Measurements from ENCODE around the gene PCDHGB1.
"Not testable (repeated sequence)": the region's sequence is repeated elsewhere in the genome, so short reads cannot be mapped to it uniquely, and the experiment has no call there.

PCDHGB1 gene

GRCh38 chr5:141349917-141350619 lies at the start of gene PCDHGB1:
PCDHGB1 (plus strand) TSS chr5:141350099; CDS start chr5:141350261, 162 bp downstream.
- TF ChIP-seq ZFX (IDR thresholded peaks at IDR 0.05; ENCODE audit: borderline replicate concordance) (no peak), CTCF (IDR thresholded peaks at IDR 0.05) (peak; percentile 88)
- 0 out of 2 replicates have a peak within 1 kb of the TSS, but pooled peaks have one; percentile 37 for H3K27ac ChIP-seq

- TF ChIP-seq CTCF (IDR thresholded peaks at IDR 0.05) (no peak), ZFX (IDR thresholded peaks at IDR 0.05; ENCODE audit: borderline replicate concordance) (no peak)
- H3K27ac ChIP-seq = no peak within 1 kb of the TSS
Observed at GRCh38 chr5:141303756-141304155, 46.1 kb upstream of the PCDHGB1 start, which contains the start of gene SLC25A2. SLC25A2 (minus strand) TSS chr5:141304049; CDS start chr5:141303865, 184 bp downstream.

GRCh38 chr5:141306630-141307029 lies 43.3 kb upstream of the PCDHGB1 start:
- H3K27ac ChIP-seq = no peak overlapping the region
- TF ChIP-seq CTCF (IDR thresholded peaks at IDR 0.05) (no peak), ZFX (IDR thresholded peaks at IDR 0.05; ENCODE audit: borderline replicate concordance) (no peak)

GRCh38 chr5:141313711-141314110 lies 36.2 kb upstream of the PCDHGB1 start:
- no peak overlapping the region for H3K27ac ChIP-seq
- no peak for TF ChIP-seq ZFX (IDR thresholded peaks at IDR 0.05; ENCODE audit: borderline replicate concordance)
- no peak for TF ChIP-seq CTCF (IDR thresholded peaks at IDR 0.05)

GRCh38 chr5:141316963-141317362 lies 32.9 kb upstream of the PCDHGB1 start:
- not testable (repeated sequence) for H3K27ac ChIP-seq

GRCh38 chr5:141319202-141319601 lies 30.7 kb upstream of the PCDHGB1 start:
- TF ChIP-seq ZFX (IDR thresholded peaks at IDR 0.05; ENCODE audit: borderline replicate concordance) (no peak), CTCF (IDR thresholded peaks at IDR 0.05) (no peak)

GRCh38 chr5:141319699-141320098 lies 30.2 kb upstream of the PCDHGB1 start:
- TF ChIP-seq CTCF (IDR thresholded peaks at IDR 0.05) = no peak
- no peak for TF ChIP-seq ZFX (IDR thresholded peaks at IDR 0.05; ENCODE audit: borderline replicate concordance)
- H3K27ac ChIP-seq = peak overlapping the region; percentile 90; the same call in 1 of the 2 replicates

More at GRCh38 chr5:141319202-141319601, 30.7 kb upstream of the PCDHGB1 start:
- H3K27ac ChIP-seq = no peak overlapping the region
